IPS-18c (cell line): ENCODE measurements around the gene KLHDC1.
A peak's percentile ranks its signal among the peaks of the same experiment; 100 is the strongest.
"Not testable (repeated sequence)": the region's sequence is repeated elsewhere in the genome, so short reads cannot be mapped to it uniquely, and the experiment has no call there.

ENCODE experiments used
- H3K4me3 ChIP-seq: 2 replicates; pipeline ENCODE4 v1.7.0; 2013; ENCODE audit warnings: low read depth, mild to moderate bottlenecking, low read length, moderate library complexity; ENCODE audit not compliant: insufficient read depth
- H3K9me3 ChIP-seq: one replicate; pipeline ENCODE4 v1.6.1; 2013; ENCODE audit warnings: mild to moderate bottlenecking, low read length, moderate library complexity; ENCODE audit not compliant: control insufficient read depth, insufficient read depth

Gene KLHDC1

GRCh38 chr14:49704471-49704870, 11.6 kb downstream of the KLHDC1 start:
- not testable (repeated sequence) for H3K9me3 ChIP-seq, H3K4me3 ChIP-seq

GRCh38 chr14:49710993-49711392, 18.1 kb downstream of the KLHDC1 start:
- not testable (repeated sequence) for H3K9me3 ChIP-seq, H3K4me3 ChIP-seq

- H3K4me3 ChIP-seq, result no peak overlapping the region
Observed at GRCh38 chr14:49720744-49721143, 27.8 kb downstream of the KLHDC1 start.

GRCh38 chr14:49721733-49722435, 29.0 kb downstream of the KLHDC1 start:
- not testable (repeated sequence) for H3K4me3 ChIP-seq, H3K9me3 ChIP-seq

More at GRCh38 chr14:49720744-49721143, 27.8 kb downstream of the KLHDC1 start:
- no peaks in the 10 kb centered on the region for H3K9me3 ChIP-seq

GRCh38 chr14:49727171-49727570, 34.3 kb downstream of the KLHDC1 start:
- no peak overlapping the region for H3K4me3 ChIP-seq
- H3K9me3 ChIP-seq, result no peaks in the 10 kb centered on the region

- H3K4me3 ChIP-seq, result no peak overlapping the region
- H3K9me3 ChIP-seq, result no peaks in the 10 kb centered on the region
Observed at GRCh38 chr14:49732896-49733295, 40.0 kb downstream of the KLHDC1 start.

- H3K9me3 ChIP-seq, result no peaks in the 10 kb centered on the region
- no peak overlapping the region for H3K4me3 ChIP-seq
Observed at GRCh38 chr14:49733836-49734235, 40.9 kb downstream of the KLHDC1 start.

- not testable (repeated sequence) for H3K9me3 ChIP-seq, H3K4me3 ChIP-seq
Observed at GRCh38 chr14:49735669-49736068, 42.7 kb downstream of the KLHDC1 start.

GRCh38 chr14:49745191-49745590, 52.3 kb downstream of the KLHDC1 start:
- no peak overlapping the region for H3K4me3 ChIP-seq
- peaks cover 2% of the 10 kb centered on the region for H3K9me3 ChIP-seq

- H3K4me3 ChIP-seq, result not testable (repeated sequence)
Observed at GRCh38 chr14:49746476-49746875, 53.6 kb downstream of the KLHDC1 start.

GRCh38 chr14:49754570-49755097, 61.7 kb downstream of the KLHDC1 start:
- Histone ChIP-seq H3K4me3 (no peak overlapping the region), H3K9me3 (no peaks in the 10 kb centered on the region)

More at GRCh38 chr14:49746476-49746875, 53.6 kb downstream of the KLHDC1 start:
- H3K9me3 ChIP-seq, result not testable (repeated sequence)

- no peaks in the 10 kb centered on the region for H3K9me3 ChIP-seq
- H3K4me3 ChIP-seq, result no peak overlapping the region
Observed at GRCh38 chr14:49755378-49755777, 62.5 kb downstream of the KLHDC1 start.

GRCh38 chr14:49761839-49762551, 69.1 kb downstream of the KLHDC1 start:
- Histone ChIP-seq H3K4me3 (no peak overlapping the region), H3K9me3 (no peaks in the 10 kb centered on the region)

- no peaks in the 10 kb centered on the region for H3K9me3 ChIP-seq
- H3K4me3 ChIP-seq, result peak overlapping the region; percentile 100; the same call in 1 of the 2 replicates
Observed at GRCh38 chr14:49766839-49767238, 73.9 kb downstream of the KLHDC1 start.

- H3K4me3 ChIP-seq, result peak overlapping the region; percentile 100; the same call in 1 of the 2 replicates
- no peaks in the 10 kb centered on the region for H3K9me3 ChIP-seq
Observed at GRCh38 chr14:49767270-49767570, 74.3 kb downstream of the KLHDC1 start.

GRCh38 chr14:49767571-49768300, 74.8 kb downstream of the KLHDC1 start, which contains the start of gene KLHDC2:
KLHDC2 (plus strand) TSS chr14:49768153; CDS start chr14:49768469, 316 bp downstream.
- Histone ChIP-seq H3K9me3 (no peaks in the 10 kb centered on the region), H3K4me3 (peak within 1 kb of the TSS; percentile 100)

GRCh38 chr14:49768301-49769121, 75.6 kb downstream of the KLHDC1 start:
- Histone ChIP-seq H3K9me3 (no peaks in the 10 kb centered on the region), H3K4me3 (peak overlapping the region; percentile 100)
